ENCODE data around the gene ABCA9. TPM values are rescaled to one million over a fixed set of nuclear protein-coding genes. Genes with fewer than 3 reads are reported as not detected.

The ABCA9 gene
- total and polyA plus RNA-seq, 9 of the 15 experiments (the other 6 are each of a cell fraction or from before 2014, with no cell fraction given): 0.04 TPM; not detected in 8

DNA sequence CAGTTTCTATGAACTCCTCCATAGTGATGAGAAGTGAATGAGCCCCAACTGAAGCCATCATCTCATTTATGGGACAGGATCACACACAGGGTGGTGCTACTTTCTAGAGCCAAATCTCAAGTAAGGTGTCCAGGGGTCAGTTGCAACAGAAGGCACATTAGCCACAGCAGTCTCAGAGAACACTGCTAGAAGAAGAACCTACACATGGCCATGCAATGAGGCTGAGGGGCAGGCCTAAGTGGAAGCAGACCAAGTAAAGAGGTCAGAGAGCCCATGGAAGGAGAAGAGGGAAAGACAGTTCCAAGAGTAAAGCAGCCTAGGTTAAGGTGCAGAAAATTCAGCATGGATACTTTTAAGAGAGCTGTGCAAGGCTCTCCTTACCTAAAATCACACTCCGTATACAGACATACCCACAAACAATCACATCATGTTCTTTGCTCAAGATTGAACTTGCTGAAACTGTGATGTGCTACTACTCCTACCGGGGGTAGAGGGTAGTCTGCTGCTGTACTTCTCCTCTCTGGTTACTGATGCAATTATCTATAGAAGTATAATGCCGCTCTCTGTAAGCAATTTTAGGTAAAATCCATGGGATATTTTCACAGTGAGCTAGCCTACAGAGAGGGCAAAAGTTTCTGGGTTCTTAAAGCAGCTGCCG lies 107.3 kb downstream of the ABCA9 start:
- H3K4me2 ChIP-seq (ENCODE audit: insufficient read depth, low read length): peak overlapping the region; percentile 40
- intact Hi-C loops (cut with micrococcal nuclease) (no loop called here), in situ Hi-C loops (cut with MboI) (loop anchor here (25.0 kb wide), 1 partner anchor 284 kb away; the partner anchor contains the start of gene ABCA10)
- peak overlapping the region; percentile 52; the same call in 1 of the 2 replicates for H2AFZ ChIP-seq (ENCODE audit: low read depth, low read length)
- CTCF ChIA-PET (ENCODE audit: low intra/inter-chr PET ratio): no interaction called here
- H3K36me3 ChIP-seq (ENCODE audit: control insufficient read depth, insufficient read depth, low read length): no peaks in the 10 kb centered on the region
- no peaks in the 10 kb centered on the region for H3K9me1 ChIP-seq (ENCODE audit: control insufficient read depth, insufficient read depth, low read length)
- peak; percentile 63 for ATAC-seq
- peaks cover 15% of the 10 kb centered on the region; the same call in 2 of the 3 replicates for H3K79me2 ChIP-seq (ENCODE audit: control insufficient read depth, insufficient read depth, low read length)
- peak overlapping the region; percentile 2; the same call in 1 of the 3 replicates for H3K27ac ChIP-seq (ENCODE audit: extremely low read depth, low read depth, low read length)
- no peaks in the 10 kb centered on the region for H3K9me3 ChIP-seq (replicated peaks; ENCODE audit: control insufficient read depth, insufficient read depth, low read depth, low read length)
- H3K9ac ChIP-seq (ENCODE audit: insufficient read depth in 1 of 2, low read depth in 2 of 2, low read length in 2 of 2): peak overlapping the region in 1 of 2 experiments; percentile 26; a peak in 1 of 4 replicates
- POLR2A ChIA-PET: interaction anchor here (1.0 kb wide), 1 partner anchor 42 kb away, joined by 4 read pairs; no protein-coding TSS in a partner anchor
- BruUV-seq (replicated peaks): no TSS peak
- no peaks in the 10 kb centered on the region for H4K20me1 ChIP-seq (replicated peaks; ENCODE audit: control insufficient read depth, insufficient read depth, low read length)
- no peaks in the 10 kb centered on the region for H3K27me3 ChIP-seq (ENCODE audit: control insufficient read depth in 2 of 2, insufficient read depth in 2 of 2, low read length in 2 of 2)
- peak overlapping the region; percentile 0; the same call in 1 of the 2 replicates for H3K4me3 ChIP-seq
- 38% methylated on average over 4 of the region's 4 CpGs for WGBS (ENCODE audit: insufficient coverage, low coverage, missing lambda C conversion rate)
- peaks cover 0 to 12% of the 10 kb centered on the region in 2 experiments; a peak in 3 of 5 replicates for H3K4me1 ChIP-seq (replicated peaks in 1 of 2; ENCODE audit: control insufficient read depth in 2 of 2, insufficient read depth in 2 of 2, low read length in 2 of 2)
- DNase-seq (ENCODE audit: extremely low read depth in 1 of 4, low spot score in 3 of 4): no peak
- no peak for FAIRE-seq
- TF ChIP-seq JUN (IDR thresholded peaks at IDR 0.05; ENCODE audit: borderline replicate concordance, low read depth, low read length) (no peak), JUN (CRISPR knock-in tag; IDR thresholded peaks at IDR 0.05; ENCODE audit: borderline replicate concordance) (no peak), MYC (IDR thresholded peaks at IDR 0.05; ENCODE audit: low read depth, low read length) (no peak), MYC (CRISPR knock-in tag; IDR thresholded peaks at IDR 0.05; ENCODE audit: borderline replicate concordance, low read depth) (no peak), MTF1 (CRISPR knock-in tag; IDR thresholded peaks at IDR 0.05; ENCODE audit: borderline replicate concordance) (no peak), NR2C1 (IDR thresholded peaks at IDR 0.05) (no peak), NR2C1 (tag; IDR thresholded peaks at IDR 0.05) (no peak), HNRNPL (IDR thresholded peaks at IDR 0.05; ENCODE audit: low read depth, low read length) (no peak), PML (IDR thresholded peaks at IDR 0.05; ENCODE audit: low read length) (no peak), NR1H2 (CRISPR knock-in tag; IDR thresholded peaks at IDR 0.05) (no peak), SMARCC2 (IDR thresholded peaks at IDR 0.05; ENCODE audit: low read depth) (no peak), TCFL5 (CRISPR knock-in tag; conservative IDR thresholded peaks at IDR 0.05) (no peak), TCF7 (IDR thresholded peaks at IDR 0.05; ENCODE audit: borderline replicate concordance) (no peak), ZNF324 (CRISPR knock-in tag; IDR thresholded peaks at IDR 0.05) (no peak), HMBOX1 (IDR thresholded peaks at IDR 0.05) (no peak), SREBF2 (CRISPR knock-in tag; IDR thresholded peaks at IDR 0.05) (no peak), SNIP1 (IDR thresholded peaks at IDR 0.05; ENCODE audit: low read depth) (no peak), POU5F1 (IDR thresholded peaks at IDR 0.05; ENCODE audit: borderline replicate concordance, low read depth, low read length, partially characterized antibody) (no peak), ADNP (tag; IDR thresholded peaks at IDR 0.05) (no peak)
- TF ChIP-seq, protein P1, sequence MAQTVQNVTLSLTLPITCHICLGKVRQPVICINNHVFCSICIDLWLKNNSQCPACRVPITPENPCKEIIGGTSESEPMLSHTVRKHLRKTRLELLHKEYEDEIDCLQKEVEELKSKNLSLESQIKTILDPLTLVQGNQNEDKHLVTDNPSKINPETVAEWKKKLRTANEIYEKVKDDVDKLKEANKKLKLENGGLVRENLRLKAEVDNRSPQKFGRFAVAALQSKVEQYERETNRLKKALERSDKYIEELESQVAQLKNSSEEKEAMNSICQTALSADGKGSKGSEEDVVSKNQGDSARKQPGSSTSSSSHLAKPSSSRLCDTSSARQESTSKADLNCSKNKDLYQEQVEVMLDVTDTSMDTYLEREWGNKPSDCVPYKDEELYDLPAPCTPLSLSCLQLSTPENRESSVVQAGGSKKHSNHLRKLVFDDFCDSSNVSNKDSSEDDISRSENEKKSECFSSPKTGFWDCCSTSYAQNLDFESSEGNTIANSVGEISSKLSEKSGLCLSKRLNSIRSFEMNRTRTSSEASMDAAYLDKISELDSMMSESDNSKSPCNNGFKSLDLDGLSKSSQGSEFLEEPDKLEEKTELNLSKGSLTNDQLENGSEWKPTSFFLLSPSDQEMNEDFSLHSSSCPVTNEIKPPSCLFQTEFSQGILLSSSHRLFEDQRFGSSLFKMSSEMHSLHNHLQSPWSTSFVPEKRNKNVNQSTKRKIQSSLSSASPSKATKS (CRISPR knock-in tag; IDR thresholded peaks at IDR 0.05): no peak
